HG02571 (cell line): Measurements from ENCODE around the gene AFAP1L1.
"Not testable (repeated sequence)": the region's sequence is repeated elsewhere in the genome, so short reads cannot be mapped to it uniquely, and the experiment has no call there.

ENCODE experiments used
- ATAC-seq: cut with Tn5 transposase; IDR thresholded peaks from one replicate; pipeline ENCODE4 v1.9.1; 2021; ENCODE audit warnings: mild to moderate bottlenecking, moderate library complexity; ENCODE audit not compliant: unreplicated experiment

AFAP1L1 gene

GRCh38 chr5:149260761-149261160 lies 10.9 kb upstream of the AFAP1L1 start:
- no peak for ATAC-seq

DNA sequence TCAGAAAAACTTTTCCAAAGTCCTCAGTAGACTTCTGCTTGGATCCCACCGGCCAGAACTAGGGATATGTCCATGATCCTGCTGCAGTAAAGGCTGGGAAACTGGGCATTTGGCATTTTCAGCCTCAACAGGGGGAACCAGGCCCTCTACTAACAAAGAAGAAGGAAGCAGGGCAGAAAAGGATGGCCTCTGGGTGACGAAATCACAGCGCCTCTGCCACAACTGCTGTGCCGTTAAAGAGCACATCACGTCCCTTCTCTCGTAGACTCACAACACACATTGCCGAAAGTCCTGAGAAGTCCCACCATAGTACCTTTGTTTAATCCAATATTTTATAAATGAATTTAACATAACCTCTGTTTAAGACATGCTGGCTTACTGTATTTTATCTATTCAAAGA lies 10.4 kb upstream of the AFAP1L1 start:
- ATAC-seq: no peak

GRCh38 chr5:149262315-149262714 lies 9.3 kb upstream of the AFAP1L1 start:
- ATAC-seq: no peak

GRCh38 chr5:149264439-149265067 lies 7.1 kb upstream of the AFAP1L1 start:
- peak; percentile 71 for ATAC-seq

DNA sequence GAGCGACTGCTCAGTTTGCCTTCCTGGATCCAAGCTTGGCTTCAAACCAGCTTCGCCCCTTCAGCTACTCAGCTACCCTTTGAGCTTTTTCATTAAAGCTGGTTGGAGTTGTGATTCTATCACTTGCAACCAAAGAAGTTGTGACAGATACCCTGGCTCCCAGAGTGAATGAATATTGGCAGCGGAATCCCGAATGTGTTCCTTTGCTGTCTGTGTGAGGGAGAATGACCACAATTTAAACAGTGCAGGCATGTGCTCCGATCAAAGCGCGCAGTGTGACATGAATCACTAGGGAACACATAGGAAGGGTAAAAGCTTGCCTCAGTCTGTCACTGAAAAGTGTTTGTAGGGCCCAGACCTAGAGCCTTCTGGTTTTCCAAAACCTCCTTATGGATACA lies 6.6 kb upstream of the AFAP1L1 start:
- no peak for ATAC-seq

DNA sequence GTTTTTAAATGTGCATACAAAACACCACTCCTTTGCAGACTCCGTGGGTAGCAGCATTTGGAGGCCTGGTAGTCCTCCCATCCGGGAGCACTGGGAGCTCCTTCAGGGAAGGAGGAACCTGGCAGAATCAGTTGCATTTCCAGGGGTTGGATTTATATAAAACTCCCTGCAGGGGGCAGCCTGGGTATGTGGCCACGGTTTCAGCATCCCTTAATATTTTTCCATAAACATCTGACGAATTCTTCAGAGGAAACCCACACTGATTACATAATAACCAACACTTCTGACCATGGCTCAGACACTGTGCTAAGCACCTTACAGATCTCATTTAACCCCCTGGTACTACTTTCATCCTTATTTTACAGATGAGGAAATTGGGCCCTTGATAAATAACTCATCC lies 6.1 kb upstream of the AFAP1L1 start:
- ATAC-seq: no peak

GRCh38 chr5:149267241-149267973 lies 4.3 kb upstream of the AFAP1L1 start:
- no peak for ATAC-seq

GRCh38 chr5:149268928-149269557 lies 2.6 kb upstream of the AFAP1L1 start:
- no peak for ATAC-seq

DNA sequence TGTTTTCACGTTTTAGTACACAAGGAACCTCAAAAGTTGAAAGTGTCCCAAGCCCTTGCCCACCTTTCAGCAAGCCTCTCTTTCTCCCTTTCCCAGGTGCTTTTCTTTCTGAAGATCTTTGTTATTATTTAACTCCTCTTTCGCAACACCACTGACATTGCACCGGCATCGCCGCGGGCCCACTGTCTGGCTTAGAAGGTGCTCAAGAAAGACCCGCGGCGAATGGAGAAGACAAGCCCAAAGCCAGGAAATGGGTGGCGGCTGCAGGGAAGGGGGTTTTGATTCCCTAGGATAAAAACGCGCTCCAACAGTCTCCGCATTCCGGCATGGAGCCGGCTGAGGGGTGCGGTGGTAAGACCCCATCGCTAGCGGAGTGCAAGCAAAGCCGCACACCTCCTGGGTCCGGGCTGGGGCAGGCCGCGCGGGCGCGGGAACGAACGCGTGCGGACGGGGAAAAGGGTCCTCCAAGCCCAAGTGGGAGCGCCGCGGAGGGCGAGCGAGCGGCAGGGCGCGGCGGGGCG lies 404 bp upstream of the AFAP1L1 start:
- ATAC-seq: no peak

DNA sequence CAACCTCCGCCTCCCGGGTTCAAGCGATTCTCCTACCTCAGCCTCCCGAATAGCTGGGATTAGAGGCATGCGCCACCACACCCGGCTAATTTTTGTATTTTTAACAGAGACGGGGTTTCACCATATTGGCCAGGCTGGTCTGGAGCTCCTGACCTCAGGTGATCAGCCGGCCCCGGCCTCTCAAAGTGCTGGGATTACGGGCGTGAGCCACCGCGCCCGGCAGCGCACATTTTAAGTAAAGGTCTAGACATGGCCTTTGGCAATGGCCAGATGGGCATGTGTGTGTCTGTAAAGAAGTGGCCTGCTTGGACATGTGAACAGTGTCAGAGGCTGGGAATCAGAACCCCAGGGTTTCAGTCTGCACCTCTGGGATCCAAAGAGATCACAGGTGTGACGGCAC lies 1.1 kb downstream of the AFAP1L1 start:
- not testable (repeated sequence) for ATAC-seq

GRCh38 chr5:149273237-149273636 lies 1.6 kb downstream of the AFAP1L1 start:
- no peak for ATAC-seq

GRCh38 chr5:149273950-149274349 lies 2.3 kb downstream of the AFAP1L1 start:
- ATAC-seq: no peak

DNA sequence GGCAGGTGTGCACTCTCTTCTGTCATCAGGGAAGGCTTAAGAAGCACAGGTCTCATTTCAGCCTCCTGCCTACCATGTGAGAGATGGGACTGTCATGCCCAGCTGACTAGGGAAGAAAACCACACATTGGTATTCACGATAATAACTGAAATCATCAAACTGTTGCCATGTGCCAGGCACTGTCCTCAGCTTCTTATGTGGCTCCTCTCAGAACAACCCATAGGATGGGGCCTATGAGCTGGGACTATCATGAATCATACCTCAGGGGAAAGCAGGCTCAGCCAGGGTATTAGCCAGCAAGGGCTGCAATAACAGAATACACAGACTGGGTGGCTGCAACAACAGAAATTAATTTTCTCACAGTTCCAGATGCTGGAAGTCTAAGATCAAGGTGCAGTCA lies 3.3 kb downstream of the AFAP1L1 start:
- ATAC-seq: no peak

- ATAC-seq: no peak
Measured at GRCh38 chr5:149277801-149278200, 6.1 kb downstream of the AFAP1L1 start.

- no peak for ATAC-seq
Measured at GRCh38 chr5:149278451-149279210, 7.0 kb downstream of the AFAP1L1 start.

DNA sequence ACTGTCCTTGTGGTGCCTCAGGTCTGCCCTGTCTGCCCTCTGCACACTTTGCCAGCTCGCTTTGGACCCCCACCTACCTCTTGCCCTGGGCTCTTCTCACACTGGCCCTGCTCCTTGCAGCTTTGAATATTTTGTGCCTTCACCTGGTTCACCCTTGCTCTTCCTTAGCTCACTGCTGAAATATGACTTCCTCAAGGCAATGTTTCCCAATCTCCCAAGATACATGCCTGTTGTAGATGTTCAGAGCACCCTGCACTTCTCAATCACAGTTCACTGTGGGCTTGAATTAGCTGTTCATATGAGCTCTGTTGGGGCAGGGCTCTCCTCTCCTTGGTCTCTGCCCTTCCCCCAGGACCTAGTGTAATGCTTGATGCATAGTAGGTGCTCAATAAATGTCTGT lies 8.0 kb downstream of the AFAP1L1 start:
- no peak for ATAC-seq

DNA sequence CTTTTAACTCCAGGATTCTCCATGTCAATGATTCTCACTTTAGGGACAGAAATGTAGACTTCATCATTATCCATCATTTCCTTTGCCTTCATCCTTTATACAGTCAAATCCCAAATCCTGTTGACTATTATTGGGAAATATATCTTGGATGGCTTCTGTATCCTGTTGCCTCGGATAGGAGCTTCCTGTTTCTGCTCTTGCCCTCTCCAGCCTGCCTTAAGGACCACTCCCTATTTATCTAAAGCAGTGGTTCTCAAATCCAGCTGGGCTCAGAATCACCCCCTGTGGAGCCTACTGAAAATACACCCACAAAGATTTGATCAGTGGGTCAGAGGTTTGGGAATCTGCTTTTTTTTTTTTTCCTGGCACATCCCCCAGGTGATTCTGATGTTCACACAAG lies 8.5 kb downstream of the AFAP1L1 start:
- ATAC-seq: no peak

GRCh38 chr5:149280802-149281201 lies 9.1 kb downstream of the AFAP1L1 start:
- no peak for ATAC-seq

GRCh38 chr5:149282027-149282965 lies 10.6 kb downstream of the AFAP1L1 start:
- ATAC-seq: no peak

GRCh38 chr5:149282966-149283332 lies 11.3 kb downstream of the AFAP1L1 start:
- no peak for ATAC-seq
